ENCODE results near the gene NUP37. TPM values are rescaled to one million over a fixed set of nuclear protein-coding genes. Genes with fewer than 3 reads are reported as not detected.
"Not testable (repeated sequence)": the region's sequence is repeated elsewhere in the genome, so short reads cannot be mapped to it uniquely, and the experiment has no call there.

The NUP37 gene
- total and polyA plus RNA-seq, 5 experiments from 2014 or later: 20.4 to 34.4 (median 23.0) TPM

DNA sequence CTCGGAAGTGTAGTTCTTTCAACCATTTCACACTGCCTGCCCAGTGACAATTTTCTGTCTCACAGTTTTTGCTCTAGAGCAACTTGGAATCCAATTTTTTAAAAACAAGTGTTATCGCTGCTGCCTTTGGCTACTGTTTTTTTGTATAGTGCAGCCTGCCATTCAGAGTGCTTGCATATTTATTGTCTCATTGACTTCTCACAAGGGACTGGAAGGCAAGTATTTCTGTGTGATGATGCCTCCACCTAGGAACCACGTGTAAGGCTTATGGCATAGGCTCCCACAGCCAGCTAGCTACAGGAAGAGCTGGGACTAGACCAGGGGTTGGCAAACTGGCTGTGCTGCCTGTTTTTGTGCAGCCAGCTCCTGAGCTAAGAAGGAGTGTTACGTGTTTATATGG, 972 bp upstream of the NUP37 start:
- POLR2A ChIA-PET: interaction anchor here (0.7 kb wide), 1 partner anchor 55 kb away, joined by 6 read pairs; no protein-coding TSS in a partner anchor

DNA sequence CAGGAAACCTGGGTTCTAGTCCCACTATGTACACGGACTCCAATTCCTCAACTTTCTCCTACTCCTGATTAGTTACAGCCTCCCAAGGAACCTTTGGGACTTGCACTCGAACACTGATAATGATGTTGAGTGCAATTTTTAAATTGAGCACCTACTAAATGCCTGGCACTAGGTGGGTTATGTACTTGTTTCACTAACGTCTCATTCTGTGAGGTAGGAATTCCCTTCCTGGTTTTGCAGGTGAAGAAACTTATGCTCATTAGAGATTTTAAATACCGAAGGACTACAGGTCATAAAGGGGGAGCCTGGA, 605 bp upstream of the NUP37 start:
- no peak for ATAC-seq
- DNase-seq: no peak

More for the DNA sequence above, 972 bp upstream of the NUP37 start:
- Mint-ChIP-seq H3K9me3 (no peaks in the 10 kb centered on the region), H3K4me3 (peak overlapping the region in 9 of 10 donors; percentile 90 to 95 (median 92)), H3K36me3 (peaks cover 6 to 20% (median 16%) of the 10 kb centered on the region in 3 donors), H3K27ac (peak overlapping the region in 9 of 10 donors; percentile 86 to 97 (median 95)), H3K27me3 (no peaks in the 10 kb centered on the region), H3K4me1 (peaks cover 8 to 25% (median 15%) of the 10 kb centered on the region in 4 donors)
- no peak for DNase-seq
- no peak for ATAC-seq

DNA sequence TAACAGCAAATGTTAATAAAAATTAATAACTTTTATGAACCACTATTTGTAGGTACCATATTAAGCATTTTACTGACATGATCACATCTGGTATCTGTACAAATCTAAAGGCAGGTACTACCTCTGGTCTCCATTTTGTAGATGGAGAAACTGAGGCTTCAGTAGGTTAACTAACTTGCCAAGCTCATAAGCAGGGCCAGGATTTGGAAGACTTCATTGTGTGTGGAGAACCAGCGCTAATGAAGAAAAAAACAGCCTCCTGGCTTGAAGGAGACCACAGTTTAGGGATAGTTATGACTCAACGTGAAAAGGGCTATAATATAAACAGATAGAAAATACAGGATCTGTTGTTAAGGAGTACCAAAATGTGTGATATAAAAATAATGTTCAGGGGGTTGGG, 1.0 kb downstream of the NUP37 start:
- Mint-ChIP-seq H3K4me3 (peak overlapping the region; percentile 59 to 95 (median 90)), H3K27me3 (no peaks in the 10 kb centered on the region), H3K9me3 (no peaks in the 10 kb centered on the region), H3K36me3 (peaks cover 6 to 29% (median 22%) of the 10 kb centered on the region in 3 donors), H3K27ac (peak overlapping the region in 8 of 10 donors; percentile 65 to 98 (median 78)), H3K4me1 (peaks cover 8 to 27% (median 18%) of the 10 kb centered on the region in 4 donors)
- POLR2A ChIA-PET: interaction anchor here (1.1 kb wide), 1 partner anchor 57 kb away, joined by 8 read pairs; the partner anchor contains the start of gene WASHC3
- DNase-seq: no peak
- ATAC-seq: no peak

More for the DNA sequence above, 605 bp upstream of the NUP37 start:
- Mint-ChIP-seq H3K4me1 (peaks cover 8 to 25% (median 16%) of the 10 kb centered on the region in 4 donors), H3K27ac (peak overlapping the region; percentile 81 to 98 (median 96)), H3K4me3 (peak overlapping the region; percentile 90 to 95 (median 92)), H3K27me3 (no peaks in the 10 kb centered on the region), H3K9me3 (no peaks in the 10 kb centered on the region), H3K36me3 (peaks cover 6 to 24% (median 20%) of the 10 kb centered on the region in 3 donors)
- POLR2A ChIA-PET: no interaction called here

DNA sequence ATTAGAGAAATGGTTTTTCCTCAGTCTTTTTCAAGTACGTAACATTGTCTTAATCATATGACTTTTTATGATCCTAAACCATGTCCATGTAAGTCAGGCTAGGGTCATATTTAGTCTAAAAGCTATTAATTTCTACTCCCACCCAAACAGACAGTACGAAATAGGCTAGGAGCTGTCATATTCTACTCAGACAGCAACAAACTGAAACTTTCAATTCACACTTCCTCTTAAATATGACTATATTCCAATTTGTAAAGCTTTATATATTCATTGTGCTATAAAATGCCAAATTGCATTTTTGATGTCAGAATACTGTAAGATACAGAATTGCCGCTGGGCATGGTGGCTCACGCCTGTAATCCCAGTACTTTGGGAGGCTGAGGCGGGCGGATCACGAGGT, 3.5 kb downstream of the NUP37 start:
- POLR2A ChIA-PET: no interaction called here
- no peak for ATAC-seq
- Mint-ChIP-seq H3K4me3 (no peak overlapping the region), H3K4me1 (peaks cover 8 to 27% (median 18%) of the 10 kb centered on the region in 4 donors), H3K36me3 (peaks cover 10 to 43% (median 27%) of the 10 kb centered on the region in 3 donors), H3K27ac (no peak overlapping the region), H3K9me3 (no peaks in the 10 kb centered on the region), H3K27me3 (no peaks in the 10 kb centered on the region)
- DNase-seq: no peak

DNA sequence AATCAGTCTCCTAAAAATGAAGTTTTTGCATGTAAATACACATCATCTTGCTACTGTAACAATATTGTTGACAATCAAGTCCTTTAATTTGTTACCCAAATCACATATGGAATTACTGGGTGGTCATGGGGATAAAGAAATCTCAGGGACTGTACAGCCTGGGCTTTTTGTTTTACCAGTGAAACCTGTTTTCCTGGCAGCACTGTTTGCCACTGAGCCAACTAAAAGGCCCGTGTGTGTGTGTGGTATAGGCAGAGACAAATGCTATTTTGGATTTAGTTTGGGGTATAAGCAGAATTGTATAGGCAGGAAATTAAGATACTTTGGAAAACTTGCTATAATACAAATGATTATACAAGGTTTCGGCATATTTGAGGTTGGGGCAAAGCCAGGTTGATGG, 5.7 kb downstream of the NUP37 start:
- H3K27ac Mint-ChIP-seq: peak overlapping the region in 1 of 10 donors; percentile 16
- H3K27me3 Mint-ChIP-seq: no peaks in the 10 kb centered on the region
- DNase-seq: no peak
- peaks cover 0 to 18% (median 8%) of the 10 kb centered on the region in 4 donors for H3K4me1 Mint-ChIP-seq
- peaks cover 27 to 63% (median 45%) of the 10 kb centered on the region in 3 donors for H3K36me3 Mint-ChIP-seq
- H3K9me3 Mint-ChIP-seq: no peaks in the 10 kb centered on the region
- no peak for ATAC-seq
- POLR2A ChIA-PET: no interaction called here
- no peak overlapping the region for H3K4me3 Mint-ChIP-seq

DNA sequence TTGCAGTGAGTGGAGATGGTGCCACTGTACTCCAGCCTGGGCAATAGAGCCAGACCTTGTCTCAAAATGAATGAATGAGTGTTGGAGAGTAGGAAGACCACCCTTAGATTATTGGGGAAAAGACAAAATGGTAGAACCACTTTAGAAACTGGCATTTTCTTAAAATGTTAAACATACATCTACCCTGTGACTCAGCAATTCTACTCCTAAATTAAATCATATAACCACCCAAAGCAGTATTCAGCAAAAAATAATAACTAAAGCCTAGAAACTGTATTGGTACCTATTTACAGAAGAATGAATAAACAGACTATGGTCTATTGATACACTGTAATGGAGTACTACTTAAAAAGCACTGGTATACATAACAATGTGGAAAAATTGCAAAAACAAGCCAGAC, 9.1 kb downstream of the NUP37 start:
- ATAC-seq: no peak
- Mint-ChIP-seq H3K4me3 (no peak overlapping the region), H3K27ac (no peak overlapping the region), H3K36me3 (peaks cover 30 to 71% (median 60%) of the 10 kb centered on the region in 3 donors), H3K9me3 (peaks cover 0 to 9% (median 0%) of the 10 kb centered on the region in 9 donors), H3K27me3 (no peaks in the 10 kb centered on the region), H3K4me1 (peaks cover 0 to 14% (median 4%) of the 10 kb centered on the region in 4 donors)
- POLR2A ChIA-PET: no interaction called here
- DNase-seq: no peak

DNA sequence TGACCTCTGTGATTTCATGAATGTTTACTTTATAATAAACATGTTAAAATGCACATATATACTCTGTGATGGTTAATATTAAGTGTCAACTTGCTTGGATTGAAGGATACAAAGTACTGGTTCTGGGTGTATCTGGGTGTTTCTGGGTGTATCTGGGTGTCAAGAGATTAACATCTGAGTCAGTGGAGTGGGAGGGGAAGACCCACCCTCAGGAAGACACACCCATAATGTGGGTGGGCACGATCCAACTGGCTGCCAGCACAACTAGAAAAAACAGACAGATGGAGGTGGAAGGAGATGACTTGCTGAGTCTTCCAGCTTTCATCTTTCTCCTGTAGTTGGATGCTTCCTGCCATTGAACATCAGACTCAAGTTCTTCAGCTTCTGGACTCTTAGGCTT, 11.9 kb downstream of the NUP37 start:
- no peaks in the 10 kb centered on the region for H3K27me3 Mint-ChIP-seq
- peak overlapping the region in 2 of 10 donors; percentile 20 to 33 for H3K4me3 Mint-ChIP-seq
- peaks cover 0 to 7% (median 4%) of the 10 kb centered on the region in 4 donors for H3K4me1 Mint-ChIP-seq
- DNase-seq (no peak), ATAC-seq (no peak)
- POLR2A ChIA-PET: no interaction called here
- H3K27ac Mint-ChIP-seq: no peak overlapping the region
- H3K36me3 Mint-ChIP-seq: peaks cover 30 to 89% (median 80%) of the 10 kb centered on the region in 3 donors
- peaks cover 0 to 10% (median 2%) of the 10 kb centered on the region in 9 donors for H3K9me3 Mint-ChIP-seq

DNA sequence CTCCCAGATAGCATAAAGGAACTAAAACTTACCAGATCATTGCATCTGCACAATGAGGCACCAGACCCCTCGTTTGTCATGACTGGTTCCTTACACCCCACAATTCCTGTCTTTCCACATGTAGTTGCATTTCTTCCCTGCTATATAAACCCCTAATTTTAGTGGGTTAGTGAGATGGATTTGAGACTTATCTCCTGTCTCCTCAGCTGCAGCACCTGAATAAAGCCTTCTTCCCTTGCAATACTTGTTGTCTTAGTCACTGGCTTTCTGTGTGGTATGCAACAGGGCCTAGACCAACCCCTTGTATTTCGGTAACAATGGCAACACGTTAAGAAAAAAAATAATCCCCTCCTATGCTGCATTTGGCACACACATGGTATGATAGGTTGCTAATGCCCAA, 13.0 kb downstream of the NUP37 start:
- POLR2A ChIA-PET: no interaction called here
- H3K36me3 Mint-ChIP-seq: peaks cover 34 to 89% (median 82%) of the 10 kb centered on the region in 3 donors
- H3K27me3 Mint-ChIP-seq: no peaks in the 10 kb centered on the region
- DNase-seq: no peak
- no peak for ATAC-seq
- H3K4me3 Mint-ChIP-seq: no peak overlapping the region
- H3K27ac Mint-ChIP-seq: no peak overlapping the region
- H3K9me3 Mint-ChIP-seq: peaks cover 0 to 10% (median 2%) of the 10 kb centered on the region in 9 donors
- H3K4me1 Mint-ChIP-seq: peaks cover 0 to 7% (median 4%) of the 10 kb centered on the region in 4 donors

DNA sequence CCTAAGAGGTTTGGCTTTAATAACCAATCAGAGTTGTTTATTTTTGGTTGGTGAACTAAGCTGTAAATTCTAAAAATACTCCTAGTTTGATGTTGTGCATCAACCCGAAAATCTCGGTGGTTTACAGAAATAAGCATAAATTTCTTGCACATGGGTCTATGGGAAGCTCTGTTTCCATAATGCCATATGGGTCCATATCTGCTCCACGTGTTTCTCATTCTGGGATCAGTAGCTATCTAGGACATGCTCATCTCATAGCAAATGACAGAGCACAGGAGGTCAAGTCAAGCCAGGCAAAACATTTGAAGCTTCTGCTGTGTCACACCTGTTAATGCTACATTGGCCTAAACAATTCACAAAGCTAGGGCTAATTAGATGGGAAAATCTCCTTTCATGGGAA, 23.1 kb downstream of the NUP37 start:
- no peaks in the 10 kb centered on the region for H3K27me3 Mint-ChIP-seq
- peaks cover 0 to 8% (median 0%) of the 10 kb centered on the region in 4 donors for H3K4me1 Mint-ChIP-seq
- no peak overlapping the region for H3K4me3 Mint-ChIP-seq
- POLR2A ChIA-PET: no interaction called here
- ATAC-seq (no peak), DNase-seq (no peak)
- no peaks in the 10 kb centered on the region for H3K9me3 Mint-ChIP-seq
- H3K27ac Mint-ChIP-seq: no peak overlapping the region
- peaks cover 0 to 62% (median 17%) of the 10 kb centered on the region in 3 donors for H3K36me3 Mint-ChIP-seq

DNA sequence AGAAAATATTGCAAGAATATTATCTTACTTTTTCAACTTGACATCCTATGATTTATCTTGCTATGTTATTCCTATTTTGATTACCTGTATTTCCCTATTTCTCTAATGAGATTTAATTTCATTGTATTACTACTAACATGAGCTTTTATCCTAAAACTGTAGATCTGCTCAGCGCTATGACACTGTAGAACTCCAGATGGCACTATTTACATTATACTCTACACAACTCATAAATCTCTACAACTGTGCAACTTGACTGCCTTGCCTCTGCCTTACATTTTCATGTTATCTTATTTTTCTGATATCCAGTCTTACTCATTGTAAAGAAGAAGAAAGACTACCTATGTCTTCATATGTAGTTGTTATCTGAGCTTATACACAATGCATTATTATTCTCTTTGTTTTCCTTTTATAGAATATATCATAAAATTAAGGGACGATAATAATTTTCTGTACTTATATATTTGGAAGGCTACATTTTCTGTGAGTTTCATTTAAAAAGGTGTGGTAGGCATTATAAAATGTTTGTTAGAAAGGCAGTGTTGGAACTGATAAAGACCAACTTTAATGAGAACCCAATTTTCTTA, 24.1 kb downstream of the NUP37 start:
- H3K36me3 Mint-ChIP-seq: peaks cover 0 to 57% (median 18%) of the 10 kb centered on the region in 3 donors
- H3K4me3 Mint-ChIP-seq: no peak overlapping the region
- H3K4me1 Mint-ChIP-seq: peaks cover 0 to 8% (median 0%) of the 10 kb centered on the region in 4 donors
- no peaks in the 10 kb centered on the region for H3K9me3 Mint-ChIP-seq
- no peaks in the 10 kb centered on the region for H3K27me3 Mint-ChIP-seq
- DNase-seq (peak in 3 of 10 donors; percentile 8 to 10 (median 8)), ATAC-seq (peak in 1 of 2 donors; percentile 45)
- no peak overlapping the region for H3K27ac Mint-ChIP-seq
- POLR2A ChIA-PET: interaction anchor here (0.8 kb wide), 1 partner anchor 33 kb away, joined by 3 read pairs; no protein-coding TSS in a partner anchor

DNA sequence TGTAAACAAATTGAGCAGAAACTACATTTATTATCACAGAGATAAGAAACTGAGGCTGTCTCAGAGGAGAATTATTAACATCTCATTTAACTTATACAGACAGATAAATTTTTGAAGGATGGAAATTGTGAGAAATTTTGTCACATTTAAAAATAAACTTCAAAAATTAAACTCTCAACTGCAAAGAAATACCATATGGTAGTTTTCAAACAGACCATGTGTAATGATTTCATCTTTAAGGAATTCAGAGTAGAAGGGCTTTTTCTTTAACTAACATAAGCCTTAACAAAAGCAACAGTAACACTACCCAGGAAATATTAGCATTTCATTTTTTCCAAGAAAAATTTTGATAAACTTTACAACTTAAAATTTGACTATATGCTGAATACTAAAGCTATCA, 26.6 kb downstream of the NUP37 start:
- no peak overlapping the region for H3K27ac Mint-ChIP-seq
- H3K4me3 Mint-ChIP-seq: no peak overlapping the region
- no peaks in the 10 kb centered on the region for H3K27me3 Mint-ChIP-seq
- DNase-seq (no peak), ATAC-seq (no peak)
- H3K4me1 Mint-ChIP-seq: peaks cover 0 to 8% (median 0%) of the 10 kb centered on the region in 4 donors
- peaks cover 0 to 6% (median 0%) of the 10 kb centered on the region in 9 donors for H3K9me3 Mint-ChIP-seq
- H3K36me3 Mint-ChIP-seq: peaks cover 4 to 48% (median 21%) of the 10 kb centered on the region in 3 donors
- POLR2A ChIA-PET: no interaction called here

DNA sequence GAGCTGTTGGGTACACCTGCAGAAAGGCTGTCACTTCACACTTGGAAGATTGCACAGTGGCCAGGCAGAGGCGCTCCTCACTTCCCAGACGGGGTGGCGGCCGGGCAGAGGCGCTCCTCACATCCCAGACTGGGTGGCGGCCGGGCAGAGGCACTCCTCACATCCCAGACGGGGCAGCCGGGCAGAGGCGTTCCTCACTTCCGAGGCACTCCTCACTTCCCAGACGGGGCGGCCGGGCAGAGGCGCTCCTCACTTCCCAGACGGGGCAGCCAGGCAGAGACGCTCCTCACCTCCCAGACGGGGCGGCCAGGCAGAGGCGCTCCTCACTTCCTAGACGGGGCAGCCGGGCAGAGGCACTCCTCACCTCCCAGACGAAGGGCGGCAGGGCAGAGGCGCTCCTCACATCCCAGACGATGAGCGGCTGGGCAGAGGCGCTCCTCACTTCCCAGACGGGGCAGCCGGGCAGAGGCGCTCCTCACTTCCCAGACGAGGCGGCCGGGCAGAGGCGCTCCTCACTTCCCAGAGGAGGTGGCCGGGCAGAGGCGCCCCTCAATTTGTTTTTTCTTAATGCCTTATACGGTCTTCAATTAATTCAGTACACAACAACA, 30.6 kb downstream of the NUP37 start:
- POLR2A ChIA-PET, ATAC-seq: not testable (repeated sequence)

DNA sequence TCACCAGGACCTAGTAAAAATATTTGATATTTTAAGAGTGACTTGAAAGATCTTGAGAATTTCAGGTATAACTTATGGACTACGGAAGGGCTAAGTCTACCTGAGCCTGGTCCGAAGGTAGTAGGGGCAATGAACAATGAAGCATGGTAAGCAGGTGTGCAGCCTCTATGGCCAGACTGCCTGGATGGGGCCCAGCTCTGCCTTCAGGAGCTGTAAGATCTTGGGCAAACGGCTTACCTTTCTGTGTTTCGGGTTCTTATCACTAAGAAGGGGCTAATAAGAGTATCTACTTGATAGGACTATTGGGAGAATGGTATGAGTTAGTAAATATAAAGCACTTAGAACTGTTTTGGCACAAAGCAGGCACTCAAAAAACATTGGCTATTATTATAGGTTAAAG, 39.1 kb downstream of the NUP37 start:
- ATAC-seq (no peak), DNase-seq (no peak)
- Mint-ChIP-seq H3K27ac (peak overlapping the region in 2 of 10 donors; percentile 40 to 65), H3K4me1 (no peaks in the 10 kb centered on the region), H3K4me3 (no peak overlapping the region), H3K36me3 (peaks cover 5 to 89% (median 36%) of the 10 kb centered on the region in 3 donors), H3K27me3 (no peaks in the 10 kb centered on the region), H3K9me3 (no peaks in the 10 kb centered on the region)
- POLR2A ChIA-PET: no interaction called here

More for the DNA sequence above, 30.6 kb downstream of the NUP37 start:
- H3K4me1 Mint-ChIP-seq, H3K27me3 Mint-ChIP-seq, DNase-seq, H3K27ac Mint-ChIP-seq, H3K4me3 Mint-ChIP-seq, H3K9me3 Mint-ChIP-seq: not testable (repeated sequence)
- H3K36me3 Mint-ChIP-seq: peaks cover 4 to 32% (median 24%) of the 10 kb centered on the region in 3 donors

Data from naive thymus-derived CD8-positive, alpha-beta T cell (primary cell).